OCI-LY1 (cell line): ENCODE data around the gene HELZ2.

Source experiments
- H2AFZ ChIP-seq: fragments of 200-600 bp; sonication (generic), shearing (Covaris generic); 2 replicates; pipeline ENCODE4 v1.6.0; 2014; ENCODE audit warnings: antibody characterized with exemption, mild to moderate bottlenecking, low read length
- H3F3A ChIP-seq: fragments of 200-600 bp; sonication (generic), shearing (Covaris generic); 2 replicates; pipeline ENCODE4 v1.6.0; 2014; ENCODE audit warnings: mild to moderate bottlenecking, antibody characterized with exemption, low read length, moderate library complexity; ENCODE audit not compliant: insufficient read depth
- H3K27ac ChIP-seq: fragments of 200-600 bp; sonication (generic); 2 replicates; pipeline ENCODE4 v1.5.1; 2014; ENCODE audit warnings: low read length, mixed run types, mild to moderate bottlenecking, low read depth; ENCODE audit not compliant: poor library complexity, severe bottlenecking
- H3K27me3 ChIP-seq: fragments of 200-600 bp; sonication (generic); 2 replicates; pipeline ENCODE4 v1.6.0; 2014; ENCODE audit warnings: antibody characterized with exemption, mild to moderate bottlenecking, low read length, moderate library complexity; ENCODE audit not compliant: insufficient read depth
- H3K36me3 ChIP-seq: fragments of 200-600 bp; sonication (generic); 2 replicates; pipeline ENCODE4 v1.6.1; 2014; ENCODE audit warnings: mild to moderate bottlenecking, antibody characterized with exemption, low read length, moderate library complexity, mixed read lengths; ENCODE audit not compliant: insufficient read depth
- H3K4me1 ChIP-seq: fragments of 200-600 bp; sonication (generic); 2 replicates; pipeline ENCODE4 v1.5.1; 2014; ENCODE audit warnings: mild to moderate bottlenecking, low read length, moderate library complexity; ENCODE audit not compliant: insufficient read depth, severe bottlenecking
- H3K4me2 ChIP-seq: fragments of 200-600 bp; sonication (generic), shearing (Covaris generic); 2 replicates; pipeline ENCODE4 v1.6.1; 2014; ENCODE audit warnings: low read length
- H3K4me3 ChIP-seq: fragments of 200-600 bp; sonication (generic); 2 replicates; pipeline ENCODE4 v1.5.1; 2014; ENCODE audit warnings: low read length, low read depth, mild to moderate bottlenecking, mixed read lengths; ENCODE audit not compliant: poor library complexity, severe bottlenecking
- H3K79me2 ChIP-seq: fragments of 200-600 bp; shearing (Covaris generic); 2 replicates; pipeline ENCODE4 v1.6.1; 2016; ENCODE audit warnings: mixed run types, low read length, mixed read lengths; ENCODE audit not compliant: insufficient read depth
- H3K9ac ChIP-seq: fragments of 200-600 bp; sonication (generic), shearing (Covaris generic); 2 replicates; pipeline ENCODE4 v1.6.1; 2014; ENCODE audit warnings: mild to moderate bottlenecking, low read length, mixed read lengths
- H3K9me2 ChIP-seq: fragments of 200-600 bp; sonication (generic), shearing (Covaris generic); 2 replicates; pipeline ENCODE4 v1.6.1; 2014; ENCODE audit warnings: low read depth, mild to moderate bottlenecking, low read length, mixed read lengths
- H3K9me3 ChIP-seq: fragments of 200-600 bp; shearing (Covaris generic); 2 replicates; pipeline ENCODE4 v1.6.1; 2014; ENCODE audit warnings: low read length, mixed read lengths
- H4K20me1 ChIP-seq: fragments of 200-600 bp; sonication (generic), shearing (Covaris generic); 2 replicates; pipeline ENCODE4 v1.6.0; 2016; ENCODE audit warnings: mild to moderate bottlenecking, low read length; ENCODE audit not compliant: insufficient read depth
- CTCF ChIP-seq: fragments of 200-600 bp; sonication (generic), shearing (Covaris generic); IDR thresholded peaks from 2 replicates; pipeline ENCODE4 v1.5.1; 2017; ENCODE audit warnings: mild to moderate bottlenecking, antibody characterized with exemption, low read length, moderate library complexity, mixed read lengths
- EZH2 ChIP-seq: fragments of 200-600 bp; sonication (generic), shearing (Covaris generic); IDR thresholded peaks from 2 replicates; pipeline ENCODE4 v1.8.0; 2017; ENCODE audit warnings: borderline replicate concordance, mixed run types, mild to moderate bottlenecking, antibody characterized with exemption, low read length, moderate library complexity, mixed read lengths

Gene HELZ2

GRCh38 chr20:63542031-63542559 is 31.9 kb downstream of the HELZ2 start:
- TF ChIP-seq CTCF (no peak), EZH2 (no peak)
- H3K27me3 ChIP-seq: no peaks in the 10 kb centered on the region; the same call in 1 of the 2 replicates
- H3K79me2 ChIP-seq: no peaks in the 10 kb centered on the region
- no peaks in the 10 kb centered on the region for H3K9me3 ChIP-seq
- no peak overlapping the region for H3K9ac ChIP-seq
- peaks cover 11% of the 10 kb centered on the region for H3K4me1 ChIP-seq
- no peaks in the 10 kb centered on the region for H3F3A ChIP-seq
- no peak overlapping the region for H3K4me2 ChIP-seq
- no peaks in the 10 kb centered on the region for H3K36me3 ChIP-seq
- no peak overlapping the region for H3K27ac ChIP-seq
- H4K20me1 ChIP-seq: no peaks in the 10 kb centered on the region
- H2AFZ ChIP-seq: no peak overlapping the region
- H3K4me3 ChIP-seq: no peak overlapping the region
- no peaks in the 10 kb centered on the region for H3K9me2 ChIP-seq

GRCh38 chr20:63541371-63541770 is 32.7 kb downstream of the HELZ2 start:
- Histone ChIP-seq H3K79me2 (no peaks in the 10 kb centered on the region), H3K9ac (no peak overlapping the region), H2AFZ (no peak overlapping the region), H3K4me2 (no peak overlapping the region), H3K27me3 (no peaks in the 10 kb centered on the region; the same call in 1 of the 2 replicates), H3F3A (no peaks in the 10 kb centered on the region), H3K9me3 (no peaks in the 10 kb centered on the region), H3K9me2 (no peaks in the 10 kb centered on the region), H4K20me1 (no peaks in the 10 kb centered on the region), H3K4me1 (peaks cover 17% of the 10 kb centered on the region), H3K27ac (no peak overlapping the region), H3K4me3 (no peak overlapping the region), H3K36me3 (no peaks in the 10 kb centered on the region)
- TF ChIP-seq CTCF (no peak), EZH2 (no peak)

GRCh38 chr20:63540417-63541186 is 33.4 kb downstream of the HELZ2 start:
- Histone ChIP-seq H3K4me3 (no peak overlapping the region), H3K9me3 (no peaks in the 10 kb centered on the region), H3K27me3 (no peaks in the 10 kb centered on the region; the same call in 1 of the 2 replicates), H4K20me1 (no peaks in the 10 kb centered on the region), H3K4me2 (no peak overlapping the region), H3K9me2 (no peaks in the 10 kb centered on the region), H3K79me2 (no peaks in the 10 kb centered on the region), H2AFZ (no peak overlapping the region), H3F3A (no peaks in the 10 kb centered on the region), H3K36me3 (no peaks in the 10 kb centered on the region), H3K4me1 (peaks cover 17% of the 10 kb centered on the region), H3K9ac (no peak overlapping the region), H3K27ac (no peak overlapping the region)
- TF ChIP-seq EZH2 (no peak), CTCF (no peak)
